Breast epithelium (tissue), 3 donors: Measurements from ENCODE around the gene COQ8B.

Experiments used
- CTCF ChIP-seq, 3 donors: fragments of 450-650 bp; IDR thresholded peaks; one replicate each; pipeline ENCODE4 v1.5.1; 2016 to 2017; ENCODE audit warnings: antibody characterized with exemption in 3 of 3, mild to moderate bottlenecking in 3 of 3, moderate library complexity in 3 of 3
- POLR2A ChIP-seq: fragments of 450-650 bp; IDR thresholded peaks from one replicate; pipeline ENCODE4 v1.6.1; 2016; ENCODE audit warnings: antibody characterized with exemption, mild to moderate bottlenecking, moderate library complexity
- POLR2AphosphoS5 ChIP-seq, 3 donors: sonication (generic); formaldehyde crosslinking; IDR thresholded peaks; one replicate each; pipeline ENCODE4 v1.6.1; 2017; ENCODE audit warnings: antibody characterized with exemption in 3 of 3

- TF ChIP-seq CTCF (IDR thresholded peaks at IDR 0.05) (no peak), POLR2AphosphoS5 (IDR thresholded peaks at IDR 0.05) (no peak), POLR2A (no peak)
These were observed 25.1 kb upstream of the COQ8B start for GRCh38 chr19:40741527-40742390.
